Brain microvascular endothelial cell (primary cell): ENCODE measurements around the gene PRKACB.
"Not testable (repeated sequence)": the region's sequence is repeated elsewhere in the genome, so short reads cannot be mapped to it uniquely, and the experiment has no call there.

Source experiments
- DNase-seq: peaks from one replicate; pipeline ENCODE4 v3.0.0-alpha.2; 2020
- H3K27ac ChIP-seq: fragments of 250-450 bp; sonication (Bioruptor Pico); 2 replicates; pipeline ENCODE4 v1.5.1; 2020; ENCODE audit warnings: mild to moderate bottlenecking, moderate library complexity
- H3K27me3 ChIP-seq: fragments of 250-450 bp; sonication (Bioruptor Pico); replicated peaks from 2 replicates; pipeline ENCODE4 v1.5.1; 2020; ENCODE audit warnings: mild to moderate bottlenecking
- H3K36me3 ChIP-seq: fragments of 250-450 bp; sonication (Bioruptor Pico); replicated peaks from 2 replicates; pipeline ENCODE4 v1.5.1; 2020; ENCODE audit warnings: mild to moderate bottlenecking
- H3K4me3 ChIP-seq: 2 replicates; pipeline ENCODE4 v1.5.1; 2011; ENCODE audit warnings: low read depth, mild to moderate bottlenecking, control low read depth, low read length, moderate library complexity
- in situ Hi-C: cut with HindIII; loops from 2 replicates; pipeline ENCODE4 v1.10.0; 2017; ENCODE audit warnings: low sequenced_read_pairs, low pct_ligation_motif_present
- TF ChIP-seq, protein P1 (sequence below): IDR thresholded peaks from 2 replicates; pipeline ENCODE4 v1.5.1; 2011; ENCODE audit warnings: low read depth, mild to moderate bottlenecking, moderate library complexity, low read length, control low read depth, inconsistent platforms; ENCODE audit errors: missing control alignments

The PRKACB gene

DNA sequence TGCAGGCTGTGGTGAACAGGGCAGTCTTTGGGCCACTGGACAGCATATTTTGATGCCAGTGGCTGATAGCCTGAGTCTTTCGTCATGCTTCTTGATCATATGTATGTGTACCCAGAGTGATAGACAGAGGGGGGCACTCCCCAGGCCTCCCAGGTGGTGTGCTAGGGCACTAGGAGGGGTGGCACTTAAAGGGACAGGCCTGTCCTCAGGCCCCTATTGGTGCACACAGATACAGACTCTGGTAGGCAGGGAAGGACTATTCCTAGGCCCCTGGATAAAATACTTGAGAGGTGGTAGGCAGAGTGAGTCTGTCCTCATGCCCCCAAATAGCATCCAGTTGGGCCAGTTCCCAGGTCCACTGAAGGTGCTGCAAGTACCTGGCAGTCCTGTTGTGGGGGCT is 80.8 kb downstream of the PRKACB start:
- in situ Hi-C loops, result no loop called here
- H3K27ac ChIP-seq, result no peak overlapping the region
- no peak for DNase-seq
- no peak overlapping the region for H3K4me3 ChIP-seq
- no peaks in the 10 kb centered on the region for H3K27me3 ChIP-seq
- H3K36me3 ChIP-seq, result no peaks in the 10 kb centered on the region
- TF ChIP-seq, protein P1, sequence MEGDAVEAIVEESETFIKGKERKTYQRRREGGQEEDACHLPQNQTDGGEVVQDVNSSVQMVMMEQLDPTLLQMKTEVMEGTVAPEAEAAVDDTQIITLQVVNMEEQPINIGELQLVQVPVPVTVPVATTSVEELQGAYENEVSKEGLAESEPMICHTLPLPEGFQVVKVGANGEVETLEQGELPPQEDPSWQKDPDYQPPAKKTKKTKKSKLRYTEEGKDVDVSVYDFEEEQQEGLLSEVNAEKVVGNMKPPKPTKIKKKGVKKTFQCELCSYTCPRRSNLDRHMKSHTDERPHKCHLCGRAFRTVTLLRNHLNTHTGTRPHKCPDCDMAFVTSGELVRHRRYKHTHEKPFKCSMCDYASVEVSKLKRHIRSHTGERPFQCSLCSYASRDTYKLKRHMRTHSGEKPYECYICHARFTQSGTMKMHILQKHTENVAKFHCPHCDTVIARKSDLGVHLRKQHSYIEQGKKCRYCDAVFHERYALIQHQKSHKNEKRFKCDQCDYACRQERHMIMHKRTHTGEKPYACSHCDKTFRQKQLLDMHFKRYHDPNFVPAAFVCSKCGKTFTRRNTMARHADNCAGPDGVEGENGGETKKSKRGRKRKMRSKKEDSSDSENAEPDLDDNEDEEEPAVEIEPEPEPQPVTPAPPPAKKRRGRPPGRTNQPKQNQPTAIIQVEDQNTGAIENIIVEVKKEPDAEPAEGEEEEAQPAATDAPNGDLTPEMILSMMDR, result no peak

DNA sequence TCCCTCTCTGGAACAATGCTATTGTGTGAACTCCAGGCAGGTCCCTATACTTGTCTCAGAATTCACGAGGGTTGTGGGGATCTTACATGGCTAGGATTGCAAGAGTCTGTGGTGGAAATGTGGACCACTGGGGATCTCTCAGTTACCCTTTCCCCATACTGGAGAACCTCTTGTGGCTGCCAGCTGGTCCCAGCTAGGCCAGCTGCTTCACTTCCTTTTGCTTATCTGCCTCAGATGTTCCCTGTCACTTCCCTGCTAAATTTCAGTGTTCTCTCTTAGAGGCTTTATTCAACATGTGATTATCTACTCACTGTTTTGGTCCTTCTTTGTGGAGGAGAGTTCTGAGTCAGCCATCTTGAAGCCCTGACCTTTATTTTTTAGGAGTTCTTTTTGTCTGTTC is 81.6 kb downstream of the PRKACB start:
- in situ Hi-C loops, result no loop called here
- Histone ChIP-seq H3K27me3 (no peaks in the 10 kb centered on the region), H3K27ac (no peak overlapping the region), H3K4me3 (no peak overlapping the region), H3K36me3 (no peaks in the 10 kb centered on the region)
- no peak for DNase-seq
- TF ChIP-seq, protein P1, result no peak

DNA sequence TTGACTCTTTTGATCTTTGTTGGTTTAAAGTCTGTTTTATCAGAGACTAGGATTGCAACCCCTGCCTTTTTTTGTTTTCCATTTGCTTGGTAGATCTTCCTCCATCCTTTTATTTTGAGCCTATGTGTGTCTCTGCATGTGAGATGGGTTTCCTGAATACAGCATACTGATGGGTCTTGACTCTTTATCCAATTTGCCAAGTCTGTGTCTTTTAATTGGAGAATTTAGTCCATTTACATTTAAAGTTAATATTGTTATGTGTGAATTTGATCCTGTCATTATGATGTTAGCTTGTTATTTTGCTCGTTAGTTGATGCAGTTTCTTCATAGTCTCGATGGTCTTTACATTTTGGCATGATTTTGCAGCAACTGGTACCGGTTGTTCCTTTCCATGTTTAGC is 88.6 kb downstream of the PRKACB start:
- H3K27ac ChIP-seq, H3K4me3 ChIP-seq, H3K36me3 ChIP-seq, DNase-seq, in situ Hi-C loops, H3K27me3 ChIP-seq: not testable (repeated sequence)

DNA sequence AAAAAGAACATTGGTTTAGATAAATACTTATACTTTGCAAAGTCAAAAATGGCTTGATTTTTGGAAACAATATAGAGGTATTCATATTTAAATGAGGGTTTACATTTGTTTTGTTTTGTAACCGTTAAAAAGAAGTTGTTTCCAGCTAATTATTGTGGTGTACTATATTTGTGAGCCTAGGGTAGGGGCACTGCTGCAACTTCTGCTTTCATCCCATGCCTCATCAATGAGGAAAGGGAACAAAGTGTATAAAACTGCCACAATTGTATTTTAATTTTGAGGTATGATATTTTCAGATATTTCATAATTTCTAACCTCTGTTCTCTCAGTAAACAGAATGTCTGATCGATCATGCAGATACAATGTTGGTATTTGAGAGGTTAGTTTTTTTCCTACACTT is 92.2 kb downstream of the PRKACB start:
- in situ Hi-C loops, result no loop called here
- Histone ChIP-seq H3K27ac (no peak overlapping the region), H3K36me3 (peaks cover 2% of the 10 kb centered on the region), H3K27me3 (no peaks in the 10 kb centered on the region), H3K4me3 (no peak overlapping the region)
- TF ChIP-seq, protein P1, result no peak
- no peak for DNase-seq

DNA sequence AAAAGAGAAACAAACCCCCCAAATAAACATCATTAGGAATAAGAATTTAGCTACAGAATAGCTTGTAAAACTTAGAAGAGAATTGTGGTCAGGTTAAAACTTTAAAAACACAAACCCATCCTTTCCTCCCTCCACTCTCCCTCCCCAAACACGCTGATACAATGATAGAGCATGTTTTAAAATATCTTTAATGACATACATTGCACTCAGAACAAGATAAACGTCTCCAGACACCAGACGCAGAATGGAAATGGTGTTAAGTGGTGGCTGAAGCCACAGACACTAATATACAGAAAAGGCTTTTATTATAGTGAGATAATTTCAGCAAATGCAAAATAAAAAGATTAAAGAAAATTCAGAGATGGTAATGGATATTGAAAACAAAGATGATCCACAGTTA is 98.6 kb downstream of the PRKACB start:
- TF ChIP-seq, protein P1, result no peak
- in situ Hi-C loops, result no loop called here
- Histone ChIP-seq H3K27ac (no peak overlapping the region), H3K36me3 (no peaks in the 10 kb centered on the region), H3K27me3 (no peaks in the 10 kb centered on the region), H3K4me3 (no peak overlapping the region)
- no peak for DNase-seq

DNA sequence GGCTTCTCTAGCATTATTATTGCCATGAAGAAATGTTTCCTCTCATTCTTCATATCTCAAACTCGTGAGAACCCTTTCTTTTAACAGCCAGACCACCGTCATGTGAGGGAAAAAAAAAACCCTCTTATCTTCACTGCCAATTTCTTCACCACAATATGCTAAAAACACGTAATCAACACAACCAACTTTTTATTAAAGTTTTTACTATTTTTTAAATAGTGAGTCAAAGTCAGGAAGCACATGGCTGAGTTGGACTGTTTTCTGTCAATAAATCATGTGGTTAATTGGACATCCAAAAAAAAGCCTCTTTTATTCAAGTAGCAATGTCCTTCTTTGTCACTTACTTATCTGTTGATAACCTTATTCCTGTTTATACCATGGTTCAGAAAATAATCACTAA is 101.5 kb downstream of the PRKACB start:
- Histone ChIP-seq H3K27me3 (no peaks in the 10 kb centered on the region), H3K36me3 (no peaks in the 10 kb centered on the region), H3K27ac (no peak overlapping the region), H3K4me3 (no peak overlapping the region)
- TF ChIP-seq, protein P1, result no peak
- in situ Hi-C loops, result no loop called here
- no peak for DNase-seq
